HG02623 (cell line): ENCODE measurements around the gene ZNF613.
"Not testable (repeated sequence)": the region's sequence is repeated elsewhere in the genome, so short reads cannot be mapped to it uniquely, and the experiment has no call there.

Experiments
- ATAC-seq: cut with Tn5 transposase; IDR thresholded peaks from one replicate; pipeline ENCODE4 v1.9.1; 2021; ENCODE audit warnings: moderate library complexity; ENCODE audit not compliant: unreplicated experiment

ZNF613 gene

GRCh38 chr19:51926784-51927741, at the start of gene ZNF613:
TSS of gene ZNF613 (plus strand) at chr19:51927472. CDS start at chr19:51936221, 8,749 bp downstream.
- peak; percentile 73 for ATAC-seq

GRCh38 chr19:51882518-51882917, 44.8 kb upstream of the ZNF613 start:
- ATAC-seq: no peak

GRCh38 chr19:51884713-51885112, 42.6 kb upstream of the ZNF613 start:
- no peak for ATAC-seq

GRCh38 chr19:51887522-51888498, 39.5 kb upstream of the ZNF613 start, which contains the start of gene ZNF577:
TSS of gene ZNF577 (minus strand) at chr19:51887951. CDS start at chr19:51880382, 7,569 bp downstream.
- ATAC-seq: no peak

- no peak for ATAC-seq
Observed at GRCh38 chr19:51889934-51890333, 37.3 kb upstream of the ZNF613 start.

- ATAC-seq: no peak
Observed at GRCh38 chr19:51891193-51891747, 36.0 kb upstream of the ZNF613 start.

GRCh38 chr19:51901860-51902259, 25.4 kb upstream of the ZNF613 start:
- no peak for ATAC-seq

- ATAC-seq: no peak
Observed at GRCh38 chr19:51903192-51903591, 24.1 kb upstream of the ZNF613 start.

- ATAC-seq: peak; percentile 79
Observed at GRCh38 chr19:51904331-51905165, 22.7 kb upstream of the ZNF613 start, which contains the start of gene ZNF649. TSS of gene ZNF649 (minus strand) at chr19:51905017. CDS start at chr19:51900107, 4,910 bp downstream.

GRCh38 chr19:51905206-51905605, 22.1 kb upstream of the ZNF613 start:
- no peak for ATAC-seq

- ATAC-seq: not testable (repeated sequence)
Observed at GRCh38 chr19:51905639-51906038, 21.6 kb upstream of the ZNF613 start.

GRCh38 chr19:51906108-51906507, 21.2 kb upstream of the ZNF613 start:
- ATAC-seq: not testable (repeated sequence)

GRCh38 chr19:51907981-51908380, 19.3 kb upstream of the ZNF613 start:
- not testable (repeated sequence) for ATAC-seq

GRCh38 chr19:51915324-51915867, 11.9 kb upstream of the ZNF613 start:
- ATAC-seq: no peak

GRCh38 chr19:51916167-51916566, 11.1 kb upstream of the ZNF613 start:
- ATAC-seq: no peak

- no peak for ATAC-seq
Observed at GRCh38 chr19:51919606-51920005, 7.7 kb upstream of the ZNF613 start.

- ATAC-seq: no peak
Observed at GRCh38 chr19:51921949-51922348, 5.3 kb upstream of the ZNF613 start.

GRCh38 chr19:51926426-51926783, 867 bp upstream of the ZNF613 start:
- peak; percentile 7 for ATAC-seq

- ATAC-seq: no peak
Observed at GRCh38 chr19:51927859-51928258, 587 bp downstream of the ZNF613 start.

- no peak for ATAC-seq
Observed at GRCh38 chr19:51931921-51932320, 4.6 kb downstream of the ZNF613 start.
